Measurements from ENCODE around the gene AP1S3. TPM values are rescaled to one million over a fixed set of nuclear protein-coding genes. Genes with fewer than 3 reads are reported as not detected.

AP1S3 gene
- total RNA-seq, 1 experiment from 2014 or later = 17.4 TPM

GRCh38 chr2:223835701-223836532 is 1.5 kb downstream of the AP1S3 start:
- Mint-ChIP-seq H3K9me3 (no peaks in the 10 kb centered on the region), H3K4me1 (peaks cover 52% of the 10 kb centered on the region), H3K27me3 (ENCODE audit: low read depth) (no peaks in the 10 kb centered on the region; the same call in 1 of the 2 replicates), H3K27ac (peak overlapping the region; percentile 65), H3K36me3 (no peaks in the 10 kb centered on the region), H3K4me3 (peak overlapping the region; percentile 93)
- ChIA-PET POLR2A (no interaction called here), CTCF (no interaction called here)
- ATAC-seq (no peak), DNase-seq (ENCODE audit: low spot score) (no peak)
- no peak for TF ChIP-seq IRF1 (CRISPR knock-in tag; IDR thresholded peaks at IDR 0.05)
- no peak for TF ChIP-seq FOXJ3 (CRISPR knock-in tag; IDR thresholded peaks at IDR 0.05; ENCODE audit: borderline replicate concordance)
- TF ChIP-seq PREB (CRISPR knock-in tag; IDR thresholded peaks at IDR 0.05; ENCODE audit: borderline replicate concordance) = no peak
- TF ChIP-seq JAZF1 (CRISPR knock-in tag; IDR thresholded peaks at IDR 0.05) = no peak
- no peak for TF ChIP-seq NR2C2 (CRISPR knock-in tag; IDR thresholded peaks at IDR 0.05)
- TF ChIP-seq NR1H2 (CRISPR knock-in tag; IDR thresholded peaks at IDR 0.05) = no peak
- no peak for TF ChIP-seq AFF4 (CRISPR knock-in tag; IDR thresholded peaks at IDR 0.05; ENCODE audit: borderline replicate concordance)

GRCh38 chr2:223834431-223834830 is 3.0 kb downstream of the AP1S3 start:
- POLR2A ChIA-PET = no interaction called here
- ATAC-seq (no peak), DNase-seq (ENCODE audit: low spot score) (no peak)
- CTCF ChIA-PET = no interaction called here
- Mint-ChIP-seq H3K36me3 (no peaks in the 10 kb centered on the region), H3K9me3 (no peaks in the 10 kb centered on the region), H3K27me3 (ENCODE audit: low read depth) (no peaks in the 10 kb centered on the region; the same call in 1 of the 2 replicates), H3K27ac (no peak overlapping the region), H3K4me3 (no peak overlapping the region), H3K4me1 (peaks cover 49% of the 10 kb centered on the region)
- TF ChIP-seq CREM (CRISPR knock-in tag; IDR thresholded peaks at IDR 0.05) = no peak
- TF ChIP-seq SOX15 (CRISPR knock-in tag; IDR thresholded peaks at IDR 0.05) = no peak
- TF ChIP-seq ATF1 (CRISPR knock-in tag; IDR thresholded peaks at IDR 0.05) = no peak
- TF ChIP-seq ZSCAN18 (CRISPR knock-in tag; IDR thresholded peaks at IDR 0.05) = no peak
- TF ChIP-seq EMX1 (CRISPR knock-in tag; IDR thresholded peaks at IDR 0.05) = no peak
- no peak for TF ChIP-seq CTCF (IDR thresholded peaks at IDR 0.05)
